GM21515 (cell line): ENCODE results near the gene RSPO1.

Experiments
- ATAC-seq: cut with Tn5 transposase; IDR thresholded peaks from one replicate; pipeline ENCODE4 v1.9.1; 2021; ENCODE audit not compliant: unreplicated experiment

Gene RSPO1

GRCh38 chr1:37657620-37658412, 23.1 kb upstream of the RSPO1 start:
- ATAC-seq, result no peak

DNA sequence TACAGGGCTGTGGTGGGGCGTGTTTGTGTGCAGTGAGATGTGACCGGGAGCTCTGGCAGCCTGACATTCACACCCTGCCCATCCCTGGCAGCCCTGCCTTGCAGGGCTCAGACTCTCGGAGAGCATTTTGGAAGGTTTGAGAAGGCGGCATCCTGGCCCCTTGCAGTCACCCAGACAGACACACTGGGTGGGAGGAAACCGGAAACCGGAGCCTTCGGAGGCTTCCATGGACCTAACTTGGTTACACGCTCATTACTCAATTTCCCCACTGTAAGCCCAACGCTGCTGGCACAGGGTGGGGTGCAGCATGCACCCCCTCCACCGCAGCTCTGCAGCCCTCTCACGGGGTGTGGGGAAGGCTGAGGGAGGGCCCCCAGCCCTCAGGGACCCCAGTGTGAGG, 22.2 kb upstream of the RSPO1 start:
- no peak for ATAC-seq

DNA sequence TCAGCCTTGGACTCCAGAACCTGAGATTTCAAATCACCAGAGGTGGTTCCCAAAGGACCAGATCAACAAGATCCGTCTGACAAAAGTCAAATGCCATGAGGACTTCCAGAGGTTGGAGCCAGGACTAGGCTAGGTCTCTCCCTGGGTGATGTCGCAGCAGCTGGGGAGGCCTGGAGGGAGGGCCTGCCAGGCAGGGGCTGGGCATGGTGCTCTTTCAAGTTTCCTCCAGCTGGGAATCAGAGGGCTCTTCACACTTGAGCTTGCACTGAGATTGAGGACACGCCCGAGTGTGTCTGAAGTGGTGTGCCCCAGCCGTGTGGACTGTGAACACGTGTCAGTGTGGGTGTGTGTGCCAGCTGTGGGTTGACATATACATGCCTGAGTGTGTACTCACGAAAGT, 21.3 kb upstream of the RSPO1 start:
- no peak for ATAC-seq

GRCh38 chr1:37655274-37655673, 20.6 kb upstream of the RSPO1 start:
- ATAC-seq, result no peak

GRCh38 chr1:37653906-37654305, 19.2 kb upstream of the RSPO1 start:
- no peak for ATAC-seq

GRCh38 chr1:37652976-37653375, 18.3 kb upstream of the RSPO1 start:
- no peak for ATAC-seq

- ATAC-seq, result no peak
Observed at GRCh38 chr1:37651803-37652202, 17.1 kb upstream of the RSPO1 start.

DNA sequence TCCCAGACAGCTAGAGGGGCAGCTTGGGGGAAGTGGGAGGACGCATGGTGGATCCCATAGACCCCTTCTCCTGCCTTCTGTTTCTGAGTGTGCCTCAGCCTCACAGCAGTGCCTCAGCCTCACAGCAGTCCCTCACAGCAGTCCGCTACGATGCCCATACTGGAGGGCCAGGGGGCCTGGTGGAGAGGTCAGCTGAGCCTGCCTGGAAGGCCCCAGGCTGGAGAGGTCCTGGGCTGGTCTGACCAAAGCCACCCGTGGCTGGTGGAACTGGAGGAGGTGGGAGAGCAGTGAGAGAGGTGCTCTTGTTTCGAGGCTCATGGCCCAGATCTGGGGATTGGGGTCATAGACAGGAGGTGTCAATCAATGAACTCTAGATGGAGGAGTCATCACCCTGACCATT, 16.0 kb upstream of the RSPO1 start:
- ATAC-seq, result no peak

DNA sequence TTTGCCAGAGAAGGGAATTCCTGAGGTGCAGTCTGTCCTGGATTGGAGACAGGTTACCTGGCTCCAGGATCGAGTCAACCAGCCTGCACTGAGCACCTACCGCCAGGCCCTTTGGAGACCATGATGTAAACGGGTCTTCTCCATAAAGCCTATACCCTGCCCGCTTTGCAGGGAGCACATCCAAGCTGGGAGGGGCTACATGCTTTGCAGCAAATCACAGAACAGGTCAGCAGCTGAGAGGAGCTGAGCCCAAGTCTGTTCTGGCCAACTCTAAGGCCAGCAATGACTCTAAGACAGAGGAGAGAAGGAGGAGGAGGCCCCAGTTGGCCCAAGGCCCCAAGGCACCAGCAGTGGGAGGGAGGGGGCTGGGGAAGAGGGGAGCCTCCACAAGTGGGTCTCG, 15.5 kb upstream of the RSPO1 start:
- ATAC-seq, result no peak

DNA sequence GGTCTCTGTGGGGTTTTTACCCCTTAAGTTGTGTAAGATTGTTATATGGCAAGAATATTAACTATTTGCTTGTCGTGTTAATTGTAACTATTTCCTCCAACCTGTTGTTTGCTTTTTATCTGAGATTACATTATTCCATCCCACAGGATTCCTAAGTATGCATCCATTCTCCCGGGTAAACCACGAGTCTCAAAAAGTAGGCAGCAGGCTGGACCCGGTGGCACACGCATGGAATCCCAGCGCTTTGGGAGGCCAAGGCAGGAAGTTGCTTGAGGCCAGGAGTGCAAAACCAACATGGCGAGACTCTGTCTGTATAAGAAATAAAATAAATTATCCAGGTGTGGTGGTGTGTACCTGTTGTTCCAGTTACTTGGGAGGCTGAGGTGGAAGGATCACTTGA, 12.6 kb upstream of the RSPO1 start:
- ATAC-seq, result no peak

DNA sequence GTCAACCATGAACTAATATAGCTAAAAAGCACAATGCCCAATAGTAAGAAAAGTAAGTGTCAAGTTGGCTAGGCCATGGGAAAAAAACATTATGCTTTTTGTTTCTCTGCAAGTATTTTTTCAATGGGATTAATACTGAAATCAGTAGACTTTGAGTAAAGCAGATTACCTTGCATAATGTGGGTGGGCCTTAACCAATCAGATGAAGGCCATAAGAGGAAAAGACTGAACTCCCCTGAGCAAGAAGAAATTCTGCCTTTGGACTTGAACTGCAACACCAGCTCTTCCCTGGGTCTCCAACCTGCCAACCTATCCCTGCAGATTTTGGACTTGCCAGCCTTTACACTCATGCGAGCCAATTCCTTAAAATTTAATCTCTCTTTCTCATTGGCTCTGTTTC, 6.4 kb upstream of the RSPO1 start:
- ATAC-seq, result no peak

- no peak for ATAC-seq
Observed at GRCh38 chr1:37636435-37636834, 1.7 kb upstream of the RSPO1 start.

- ATAC-seq, result no peak
Observed at GRCh38 chr1:37634992-37635902, 555 bp upstream of the RSPO1 start.

DNA sequence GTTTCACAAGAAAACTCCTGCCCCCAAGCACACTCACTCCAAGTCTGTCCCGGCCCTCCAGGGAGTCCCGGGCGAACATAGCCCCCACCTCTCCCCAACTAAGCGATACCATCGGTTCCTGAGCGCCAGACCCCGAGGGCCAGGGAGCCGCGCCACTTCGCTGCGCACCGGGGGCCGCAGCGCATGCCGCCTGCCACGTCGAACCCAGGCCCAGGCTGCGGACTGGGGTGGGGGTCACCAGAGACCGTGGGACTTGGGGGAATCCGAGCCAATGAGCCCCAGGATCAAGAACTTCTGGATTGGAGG, 801 bp downstream of the RSPO1 start:
- no peak for ATAC-seq

DNA sequence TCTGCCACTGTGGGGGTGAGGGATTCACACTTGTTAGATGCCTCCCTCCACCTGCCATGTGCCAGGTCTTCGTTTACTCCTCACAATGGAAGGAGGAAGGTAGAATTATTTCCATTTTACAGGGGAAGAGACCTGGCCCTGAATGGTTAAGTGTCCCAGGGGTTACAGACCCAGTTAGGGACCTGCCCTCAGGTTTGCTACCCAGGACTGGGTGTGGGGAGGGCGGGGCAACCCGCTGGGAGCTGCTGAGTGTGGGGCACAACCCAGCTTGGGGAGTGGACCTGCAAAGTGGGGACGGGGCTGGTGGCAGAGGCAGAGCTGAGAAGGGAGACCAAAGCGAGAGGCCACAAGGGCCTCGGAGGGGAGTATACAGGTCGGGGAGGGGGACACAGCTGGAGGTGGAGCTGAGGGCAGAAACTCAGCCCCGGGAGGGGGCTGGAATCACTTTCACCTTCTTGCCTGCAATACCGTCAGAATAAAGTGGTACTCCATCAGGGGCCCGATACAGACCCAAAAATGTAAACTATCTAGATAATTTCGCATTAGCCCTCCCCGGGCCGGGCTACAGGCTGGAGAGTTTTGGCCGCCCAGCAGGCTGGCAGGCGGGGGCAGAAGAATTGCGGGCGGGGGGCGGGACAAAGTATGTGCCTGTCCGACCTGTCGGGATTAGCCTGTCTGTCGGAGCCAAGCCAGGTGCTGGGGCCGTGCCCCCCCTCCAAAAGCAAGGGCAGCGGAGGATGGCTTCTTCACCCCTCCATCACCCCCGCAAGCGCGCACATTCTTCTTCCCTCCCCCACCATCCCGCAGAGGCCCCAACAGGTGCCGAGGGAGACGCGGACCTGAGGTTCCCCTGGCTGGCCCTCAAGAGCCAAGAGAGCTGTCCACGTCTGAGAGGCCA, 1.4 kb downstream of the RSPO1 start:
- no peak for ATAC-seq

DNA sequence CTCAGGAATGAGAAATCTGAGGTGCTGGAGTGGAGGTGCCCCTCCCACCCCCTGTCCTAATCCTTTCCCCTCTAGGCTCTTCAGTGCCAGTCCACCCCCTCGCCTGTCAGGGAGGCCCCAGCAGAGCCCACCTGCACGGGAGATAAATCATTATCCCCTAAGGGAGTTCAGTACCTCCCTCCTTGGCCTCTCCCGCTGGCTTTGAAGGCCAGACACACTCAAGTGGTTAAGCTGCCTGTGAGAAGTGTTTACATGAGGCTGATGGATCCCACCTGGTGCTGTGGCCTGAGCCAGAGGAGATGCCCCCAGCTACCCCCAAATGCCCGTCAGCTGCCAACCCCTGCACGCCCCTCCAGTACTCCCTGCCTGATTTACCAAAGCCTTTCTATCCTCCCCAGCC, 3.7 kb downstream of the RSPO1 start:
- ATAC-seq, result no peak

DNA sequence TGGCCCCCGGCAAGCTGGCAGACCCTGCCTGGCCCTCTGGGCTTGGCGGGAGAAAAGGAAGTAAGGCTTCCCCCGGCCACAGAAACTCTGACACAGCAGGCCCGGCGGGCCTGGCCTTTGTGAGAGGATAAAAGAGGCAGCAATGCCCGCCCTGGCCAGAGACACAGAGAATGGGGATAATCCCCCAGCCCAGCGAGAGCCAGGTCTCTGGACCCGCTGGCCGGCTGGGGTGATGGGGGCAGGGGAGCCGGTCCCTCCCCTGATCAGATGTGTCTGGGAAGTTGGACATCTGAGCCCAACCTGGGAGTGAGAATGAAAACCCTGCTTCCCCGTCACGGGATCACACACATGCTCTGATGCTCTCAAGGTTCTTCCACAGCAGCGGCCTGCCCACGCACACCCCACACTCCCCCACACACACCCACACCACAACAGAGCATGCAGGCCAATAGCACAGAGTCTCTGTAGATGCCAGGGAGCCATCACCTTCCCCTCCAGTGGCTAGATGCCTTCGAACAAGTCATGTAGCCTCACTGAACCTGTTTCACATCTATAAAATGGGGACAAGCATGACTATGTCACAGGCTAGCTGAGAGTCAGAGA, 4.2 kb downstream of the RSPO1 start:
- no peak for ATAC-seq

DNA sequence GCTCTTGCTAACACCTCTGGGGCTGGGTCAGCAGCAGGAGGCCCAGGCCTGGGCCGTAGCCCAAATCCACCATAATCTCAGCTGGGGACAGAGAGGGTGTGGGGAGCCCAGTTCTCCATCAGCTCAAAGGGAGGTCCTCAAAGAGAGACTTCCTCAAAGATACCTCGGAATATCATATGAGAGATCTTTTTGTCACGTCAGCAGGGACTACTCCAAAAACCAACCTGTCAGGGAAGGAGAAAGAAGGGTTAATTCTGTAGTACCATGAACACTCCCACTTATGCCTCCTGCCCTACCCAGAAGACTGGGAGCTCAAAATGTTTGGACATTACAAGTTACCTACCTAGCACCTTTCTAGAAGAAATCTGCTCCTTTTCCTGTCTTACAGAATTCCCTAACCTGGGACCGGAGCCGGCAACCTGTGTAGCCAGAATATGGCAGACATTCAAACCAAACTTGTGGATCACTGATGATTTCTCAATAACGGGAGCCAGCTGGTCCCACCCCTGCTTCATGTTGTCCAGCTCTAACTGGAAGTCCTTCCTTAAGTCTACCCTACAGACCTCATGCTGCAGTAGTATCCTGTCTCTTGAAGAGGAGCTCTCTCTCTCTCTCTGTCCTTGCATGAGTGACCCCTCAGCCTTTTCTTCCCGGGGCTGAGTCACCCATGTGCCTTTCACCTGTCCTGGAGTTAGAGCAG, 4.8 kb downstream of the RSPO1 start:
- ATAC-seq, result no peak

GRCh38 chr1:37629008-37629407, 5.7 kb downstream of the RSPO1 start:
- no peak for ATAC-seq

GRCh38 chr1:37628026-37628556, 6.6 kb downstream of the RSPO1 start:
- no peak for ATAC-seq
